Measurements from ENCODE around the gene CHGA. TPM values are rescaled to one million over a fixed set of nuclear protein-coding genes. Genes with fewer than 3 reads are reported as not detected.

The CHGA gene
- total RNA-seq: not detected in 2 replicates

DNA sequence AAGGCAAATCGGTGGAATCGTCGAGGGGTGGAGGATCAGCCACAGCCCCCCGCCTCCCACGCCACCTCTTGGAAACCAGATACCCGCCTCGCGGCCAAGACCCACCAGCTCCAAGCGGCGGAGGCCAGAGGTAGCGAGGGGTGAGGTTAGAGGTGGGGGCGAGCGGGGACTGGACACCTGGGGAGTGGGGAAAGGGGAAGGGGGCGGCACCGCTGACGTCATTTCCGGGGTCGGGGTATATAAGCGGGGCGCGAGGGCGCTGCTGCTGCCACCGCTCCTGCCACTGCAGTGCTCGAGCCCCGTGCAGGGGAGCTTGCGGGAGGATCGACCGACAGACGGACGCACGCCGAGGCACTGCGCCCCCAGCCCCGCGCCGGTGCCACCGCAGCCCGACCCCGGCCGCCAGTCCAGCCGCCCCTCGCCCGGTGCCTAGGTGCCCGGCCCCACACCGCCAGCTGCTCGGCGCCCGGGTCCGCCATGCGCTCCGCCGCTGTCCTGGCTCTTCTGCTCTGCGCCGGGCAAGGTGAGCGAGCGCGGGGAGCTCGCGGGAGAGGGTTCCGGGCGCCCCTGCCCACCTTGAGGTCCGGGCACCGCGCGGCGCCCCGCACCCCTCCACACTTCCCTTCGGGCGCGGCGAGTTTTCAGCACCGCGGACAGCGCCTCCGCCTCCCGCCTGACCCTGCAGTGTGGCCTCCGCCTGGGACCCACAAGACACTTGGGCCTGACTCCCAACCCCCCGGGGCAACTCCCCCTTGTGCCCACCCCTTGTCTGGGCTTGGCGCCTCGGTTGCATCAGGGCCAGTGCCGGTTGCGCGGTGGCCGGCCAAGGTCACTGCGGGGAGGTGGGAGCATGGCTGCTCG is at the start of gene CHGA:
CHGA (plus strand) TSS at position 268 of the 861 bp plus-strand sequence; CDS start at position 478, 210 bp downstream.
- no peak within 1 kb of the TSS for H3K27ac Mint-ChIP-seq

DNA sequence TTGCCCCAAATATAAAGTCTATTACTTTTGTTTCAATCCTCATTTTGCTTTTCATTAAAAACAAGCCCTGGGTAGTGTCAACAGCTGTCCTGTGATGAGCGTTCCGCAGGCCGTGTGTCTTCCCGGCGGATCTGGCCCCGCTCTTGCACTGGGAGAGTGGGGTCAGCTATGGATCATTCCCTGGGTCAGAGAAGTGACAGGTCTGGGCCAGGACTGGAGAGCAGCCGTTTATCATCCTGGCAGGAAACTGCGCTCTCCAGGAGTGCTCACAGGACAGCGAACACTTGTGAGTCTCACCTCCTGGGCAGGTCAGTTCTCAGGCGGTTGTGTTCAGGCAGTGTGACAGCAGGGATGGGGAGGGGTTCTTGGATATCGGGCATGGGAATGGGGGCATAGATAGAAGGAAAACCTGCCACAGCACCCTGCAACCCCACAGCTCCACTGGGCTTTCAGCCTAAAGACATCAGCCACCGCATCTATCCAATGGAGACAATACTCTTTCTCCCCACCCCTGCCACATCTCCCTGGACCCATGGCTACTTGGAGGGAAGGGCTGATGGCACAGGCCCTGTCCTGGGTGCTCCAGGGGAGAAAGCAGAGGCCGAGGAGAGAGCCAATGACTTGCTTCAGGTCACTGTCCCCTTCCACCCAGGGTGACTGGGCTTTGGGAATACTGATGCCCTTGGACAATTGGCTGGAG is 47.8 kb upstream of the CHGA start:
- Mint-ChIP-seq H3K9me3 (no peaks in the 10 kb centered on the region), H3K4me3 (no peak overlapping the region), H3K27ac (no peak overlapping the region), H3K27me3 (peaks cover 27% of the 10 kb centered on the region), H3K4me1 (no peaks in the 10 kb centered on the region), H3K36me3 (ENCODE audit: low read depth) (no peaks in the 10 kb centered on the region)
- intact Hi-C loops (cut with micrococcal nuclease): no loop called here
- DNase-seq (no peak), ATAC-seq (ENCODE audit: low read depth) (no peak)
- ChIA-PET POLR2A (no interaction called here), CTCF (no interaction called here)
- no peak for TF ChIP-seq CTCF (IDR thresholded peaks at IDR 0.05)

More for the DNA sequence above, at the start of gene CHGA:
- Mint-ChIP-seq H3K27me3 (peaks cover 20% of the 10 kb centered on the region), H3K36me3 (ENCODE audit: low read depth) (no peaks in the 10 kb centered on the region), H3K9me3 (no peaks in the 10 kb centered on the region), H3K4me3 (no peak within 1 kb of the TSS), H3K4me1 (peaks cover 15% of the 10 kb centered on the region)
- intact Hi-C loops (cut with micrococcal nuclease): no loop called here
- no peak for TF ChIP-seq CTCF (IDR thresholded peaks at IDR 0.05)
- ATAC-seq (ENCODE audit: low read depth) (peak; percentile 68), DNase-seq (peak; percentile 48)
- ChIA-PET POLR2A (no interaction called here), CTCF (no interaction called here)

DNA sequence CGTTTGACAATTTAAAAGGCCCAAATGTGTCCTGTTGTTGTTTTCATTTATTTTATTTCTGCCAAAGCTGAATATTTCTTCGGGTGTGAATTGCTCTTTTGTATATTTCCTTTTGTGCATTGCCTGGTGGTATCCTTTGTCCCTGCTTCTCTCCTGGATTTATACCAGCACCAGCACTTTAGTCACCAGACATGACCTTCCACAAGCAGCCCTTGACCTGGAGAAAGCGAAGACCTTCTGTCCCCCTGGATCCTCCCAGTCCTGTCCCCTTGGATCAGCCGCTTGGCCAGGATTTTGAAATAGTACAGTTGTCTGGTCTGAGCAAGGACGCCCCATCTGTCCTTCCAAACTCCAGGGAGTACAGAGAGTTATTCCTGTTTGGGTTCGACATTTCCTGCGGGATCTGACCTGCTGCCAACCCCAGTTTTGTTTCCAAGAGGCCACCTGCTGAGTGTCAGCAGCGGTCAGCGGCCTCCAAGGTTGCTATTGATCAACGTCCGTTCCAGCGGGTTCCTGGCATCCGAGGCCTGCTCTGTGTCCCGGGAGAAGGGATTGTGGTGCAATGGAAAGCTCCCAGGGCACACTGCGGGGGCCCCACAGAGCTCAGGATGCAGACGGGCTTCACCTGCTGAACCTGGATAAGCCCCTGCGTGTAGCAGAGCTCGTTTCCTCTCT is 45.1 kb upstream of the CHGA start:
- Mint-ChIP-seq H3K4me3 (no peak overlapping the region), H3K27me3 (peaks cover 35% of the 10 kb centered on the region)

DNA sequence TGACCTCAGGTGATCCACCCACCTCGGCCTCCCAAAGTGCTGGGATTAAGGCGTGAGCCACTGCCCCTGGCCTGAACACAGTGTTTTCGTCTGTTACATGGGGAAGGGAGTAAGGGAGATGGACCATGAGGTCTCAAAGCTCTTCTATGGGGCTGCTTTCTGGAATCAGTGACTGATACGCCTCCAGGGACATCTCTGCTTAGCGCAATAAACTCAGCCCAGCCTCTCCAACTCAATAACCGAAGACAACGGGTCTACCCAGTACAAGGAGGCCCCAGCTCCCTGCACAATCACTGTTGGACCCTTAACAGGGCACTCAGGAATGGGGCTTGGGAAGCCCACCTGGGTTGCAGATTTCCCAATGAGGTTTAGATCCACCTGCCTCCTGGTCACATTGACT is 42.6 kb upstream of the CHGA start:
- no peak overlapping the region for H3K4me3 Mint-ChIP-seq
- no peaks in the 10 kb centered on the region for H3K4me1 Mint-ChIP-seq
- peaks cover 31% of the 10 kb centered on the region for H3K27me3 Mint-ChIP-seq
- intact Hi-C loops (cut with micrococcal nuclease): no loop called here
- H3K36me3 Mint-ChIP-seq (ENCODE audit: low read depth): no peaks in the 10 kb centered on the region
- CTCF ChIA-PET: no interaction called here
- no peaks in the 10 kb centered on the region for H3K9me3 Mint-ChIP-seq
- no peak overlapping the region for H3K27ac Mint-ChIP-seq
- POLR2A ChIA-PET: no interaction called here
- no peak for TF ChIP-seq CTCF (IDR thresholded peaks at IDR 0.05)
- ATAC-seq (ENCODE audit: low read depth) (no peak), DNase-seq (no peak)

More for the DNA sequence above, 45.1 kb upstream of the CHGA start:
- no peak for ATAC-seq (ENCODE audit: low read depth)
- CTCF ChIA-PET: no interaction called here
- no peak for TF ChIP-seq CTCF (IDR thresholded peaks at IDR 0.05)
- Mint-ChIP-seq H3K36me3 (ENCODE audit: low read depth) (no peaks in the 10 kb centered on the region), H3K9me3 (no peaks in the 10 kb centered on the region), H3K27ac (no peak overlapping the region), H3K4me1 (no peaks in the 10 kb centered on the region)
- POLR2A ChIA-PET: no interaction called here
- intact Hi-C loops (cut with micrococcal nuclease): no loop called here
- no peak for DNase-seq

- POLR2A ChIA-PET: no interaction called here
- ATAC-seq (ENCODE audit: low read depth): no peak
- intact Hi-C loops (cut with micrococcal nuclease): no loop called here
- no peaks in the 10 kb centered on the region for H3K9me3 Mint-ChIP-seq
- no peak for DNase-seq
- H3K4me1 Mint-ChIP-seq: no peaks in the 10 kb centered on the region
- TF ChIP-seq CTCF (IDR thresholded peaks at IDR 0.05): no peak
- H3K27me3 Mint-ChIP-seq: peaks cover 35% of the 10 kb centered on the region
- no peaks in the 10 kb centered on the region for H3K36me3 Mint-ChIP-seq (ENCODE audit: low read depth)
- no peak overlapping the region for H3K27ac Mint-ChIP-seq
- CTCF ChIA-PET: no interaction called here
- no peak overlapping the region for H3K4me3 Mint-ChIP-seq
These were observed 42.1 kb upstream of the CHGA start for GRCh38 chr14:92880851-92881250.

Measured in activated B cell treated with CpG ODN at 0.5 μM for 24 hours (primary cell).